ENCODE data around the gene SLC24A3. TPM values are rescaled to one million over a fixed set of nuclear protein-coding genes. Genes with fewer than 3 reads are reported as not detected.
"Not testable (repeated sequence)": the region's sequence is repeated elsewhere in the genome, so short reads cannot be mapped to it uniquely, and the experiment has no call there.

SLC24A3 gene
- total RNA-seq, 2 donors from 2014 or later = 20.4 to 25.3 TPM

GRCh38 chr20:19749618-19750071, 537.2 kb downstream of the SLC24A3 start:
- intact Hi-C loops (cut with DNase I) = no loop called here
- DNase-seq (ENCODE audit: low spot score) = no peak

GRCh38 chr20:19750101-19750606, 537.7 kb downstream of the SLC24A3 start:
- no peak for DNase-seq (ENCODE audit: low spot score)
- intact Hi-C loops (cut with DNase I) = no loop called here

GRCh38 chr20:19750907-19751636, 538.6 kb downstream of the SLC24A3 start:
- intact Hi-C loops (cut with DNase I) = no loop called here

GRCh38 chr20:19754201-19754600, 541.8 kb downstream of the SLC24A3 start:
- DNase-seq (ENCODE audit: low spot score); intact Hi-C loops (cut with DNase I): not testable (repeated sequence)

More at GRCh38 chr20:19750907-19751636, 538.6 kb downstream of the SLC24A3 start:
- DNase-seq (ENCODE audit: low spot score) = no peak

- no peak for DNase-seq (ENCODE audit: low spot score)
- intact Hi-C loops (cut with DNase I) = no loop called here
Measured at GRCh38 chr20:19756761-19757486, 544.5 kb downstream of the SLC24A3 start.

GRCh38 chr20:19757487-19758132, 545.2 kb downstream of the SLC24A3 start:
- intact Hi-C loops (cut with DNase I) = no loop called here
- DNase-seq (ENCODE audit: low spot score) = peak; percentile 95

GRCh38 chr20:19758133-19758500, 545.7 kb downstream of the SLC24A3 start, which contains the start of gene RIN2:
TSS of gene RIN2 (plus strand) at chr20:19758258. CDS start at chr20:19889602, 131,344 bp downstream.
- no peak for DNase-seq (ENCODE audit: low spot score)
- intact Hi-C loops (cut with DNase I) = no loop called here

- peak; percentile 91 for DNase-seq (ENCODE audit: low spot score)
- intact Hi-C loops (cut with DNase I) = no loop called here
Measured at GRCh38 chr20:19758501-19759331, 546.3 kb downstream of the SLC24A3 start.

GRCh38 chr20:19760371-19760721, 547.9 kb downstream of the SLC24A3 start:
- no peak for DNase-seq (ENCODE audit: low spot score)
- intact Hi-C loops (cut with DNase I) = no loop called here

- no peak for DNase-seq (ENCODE audit: low spot score)
- intact Hi-C loops (cut with DNase I) = no loop called here
Measured at GRCh38 chr20:19761326-19761725, 548.9 kb downstream of the SLC24A3 start.

GRCh38 chr20:19761841-19762240, 549.4 kb downstream of the SLC24A3 start:
- no peak for DNase-seq (ENCODE audit: low spot score)
- intact Hi-C loops (cut with DNase I) = no loop called here

GRCh38 chr20:19764207-19764606, 551.8 kb downstream of the SLC24A3 start:
- intact Hi-C loops (cut with DNase I) = no loop called here
- no peak for DNase-seq (ENCODE audit: low spot score)

GRCh38 chr20:19765266-19765665, 552.8 kb downstream of the SLC24A3 start:
- intact Hi-C loops (cut with DNase I) = no loop called here
- DNase-seq (ENCODE audit: low spot score) = no peak

GRCh38 chr20:19765913-19766312, 553.5 kb downstream of the SLC24A3 start:
- no peak for DNase-seq (ENCODE audit: low spot score)
- intact Hi-C loops (cut with DNase I) = no loop called here

- intact Hi-C loops (cut with DNase I) = no loop called here
- DNase-seq (ENCODE audit: low spot score) = no peak
Measured at GRCh38 chr20:19767070-19767469, 554.6 kb downstream of the SLC24A3 start.

- no peak for DNase-seq (ENCODE audit: low spot score)
- intact Hi-C loops (cut with DNase I) = no loop called here
Measured at GRCh38 chr20:19768325-19768842, 555.9 kb downstream of the SLC24A3 start.

GRCh38 chr20:19769507-19769906, 557.1 kb downstream of the SLC24A3 start:
- intact Hi-C loops (cut with DNase I) = no loop called here

GRCh38 chr20:19770375-19770774, 557.9 kb downstream of the SLC24A3 start:
- no peak for DNase-seq (ENCODE audit: low spot score)
- intact Hi-C loops (cut with DNase I) = loop anchor here in 1 of 2 donors (10.0 kb wide), 1 partner anchor 76 kb away; no protein-coding TSS in a partner anchor

More at GRCh38 chr20:19769507-19769906, 557.1 kb downstream of the SLC24A3 start:
- DNase-seq (ENCODE audit: low spot score) = no peak

- intact Hi-C loops (cut with DNase I) = loop anchor here in 1 of 2 donors (10.0 kb wide), 1 partner anchor 76 kb away; no protein-coding TSS in a partner anchor
Measured at GRCh38 chr20:19771031-19771430, 558.6 kb downstream of the SLC24A3 start.

More at GRCh38 chr20:19771031-19771430, 558.6 kb downstream of the SLC24A3 start:
- no peak for DNase-seq (ENCODE audit: low spot score)

All from posterior vena cava (tissue), 2 donors.